HEK293 (cell line): ENCODE measurements around the gene ZBTB38.
A peak's percentile ranks its signal among the peaks of the same experiment; 100 is the strongest.

Source experiments
- BCL11A ChIP-seq: fragments of 450-650 bp; formaldehyde crosslinking; IDR thresholded peaks from 2 replicates; pipeline ENCODE4 v1.5.1; 2016; ENCODE audit warnings: low read depth, missing biosample characterization, missing genetic modification characterization
- CTCF ChIP-seq: fragments of 450-650 bp; formaldehyde crosslinking; IDR thresholded peaks from 2 replicates; pipeline ENCODE4 v1.5.1; 2016; ENCODE audit warnings: missing biosample characterization, missing genetic modification characterization
- FEZF1 ChIP-seq: fragments of 450-650 bp; formaldehyde crosslinking; IDR thresholded peaks from 2 replicates; pipeline ENCODE4 v1.5.1; 2016; ENCODE audit warnings: missing biosample characterization, missing genetic modification characterization
- GLI2 ChIP-seq: fragments of 450-650 bp; formaldehyde crosslinking; IDR thresholded peaks from 2 replicates; pipeline ENCODE4; 2017; ENCODE audit warnings: missing biosample characterization, missing genetic modification characterization, low read depth, borderline replicate concordance
- GLIS1 ChIP-seq: fragments of 450-650 bp; formaldehyde crosslinking; IDR thresholded peaks from 2 replicates; pipeline ENCODE4 v1.5.1; 2016; ENCODE audit warnings: missing biosample characterization, missing genetic modification characterization
- KLF1 ChIP-seq: fragments of 450-650 bp; formaldehyde crosslinking; IDR thresholded peaks from 2 replicates; pipeline ENCODE4 v1.5.1; 2016; ENCODE audit warnings: missing biosample characterization, missing genetic modification characterization
- KLF10 ChIP-seq: fragments of 450-650 bp; IDR thresholded peaks from 2 replicates; pipeline ENCODE4 v1.5.1; 2018; ENCODE audit warnings: missing biosample characterization, mild to moderate bottlenecking, missing genetic modification characterization
- OSR2 ChIP-seq: fragments of 450-650 bp; formaldehyde crosslinking; IDR thresholded peaks from 2 replicates; pipeline ENCODE4 v1.5.1; 2016; ENCODE audit warnings: missing biosample characterization, missing genetic modification characterization
- PRDM1 ChIP-seq: fragments of 450-650 bp; formaldehyde crosslinking; IDR thresholded peaks from 2 replicates; pipeline ENCODE4; 2016; ENCODE audit warnings: missing biosample characterization, missing genetic modification characterization
- SETDB1 ChIP-seq: IDR thresholded peaks from one replicate; pipeline ENCODE4 v1.6.1; 2017; ENCODE audit warnings: mild to moderate bottlenecking, low read length, moderate library complexity, mixed read lengths; ENCODE audit not compliant: insufficient read length
- TCF7L2 ChIP-seq: IDR thresholded peaks from 2 replicates; pipeline ENCODE4 v1.6.1; 2011; ENCODE audit warnings: low read depth, mild to moderate bottlenecking, inconsistent platforms, low read length, moderate library complexity, borderline replicate concordance
- ZBTB20 ChIP-seq: fragments of 450-650 bp; formaldehyde crosslinking; IDR thresholded peaks from 2 replicates; pipeline ENCODE4 v1.5.1; 2016; ENCODE audit warnings: missing biosample characterization, missing genetic modification characterization
- ZBTB8A ChIP-seq: fragments of 450-650 bp; formaldehyde crosslinking; IDR thresholded peaks from 2 replicates; pipeline ENCODE4 v1.5.1; 2016; ENCODE audit warnings: missing biosample characterization, missing genetic modification characterization
- ZEB2 ChIP-seq: fragments of 450-650 bp; formaldehyde crosslinking; IDR thresholded peaks from 2 replicates; pipeline ENCODE4 v1.5.1; 2016; ENCODE audit warnings: missing biosample characterization, missing genetic modification characterization
- ZFP3 ChIP-seq: fragments of 450-650 bp; formaldehyde crosslinking; IDR thresholded peaks from 2 replicates; pipeline ENCODE4 v1.5.1; 2016; ENCODE audit warnings: low read depth, missing biosample characterization, missing genetic modification characterization
- ZNF146 ChIP-seq: fragments of 450-650 bp; formaldehyde crosslinking; IDR thresholded peaks from 2 replicates; pipeline ENCODE4 v1.5.1; 2016; ENCODE audit warnings: missing biosample characterization, missing genetic modification characterization
- ZNF148 ChIP-seq: fragments of 450-650 bp; formaldehyde crosslinking; IDR thresholded peaks from 2 replicates; pipeline ENCODE4 v1.5.0; 2017; ENCODE audit warnings: missing biosample characterization, missing genetic modification characterization, borderline replicate concordance
- ZNF16 ChIP-seq: fragments of 450-650 bp; formaldehyde crosslinking; IDR thresholded peaks from 2 replicates; pipeline ENCODE4 v1.5.1; 2016; ENCODE audit warnings: low read depth, missing biosample characterization, missing genetic modification characterization
- ZNF169 ChIP-seq: fragments of 450-650 bp; formaldehyde crosslinking; IDR thresholded peaks from 2 replicates; pipeline ENCODE4 v1.5.1; 2016; ENCODE audit warnings: missing biosample characterization, missing genetic modification characterization
- ZNF2 ChIP-seq: fragments of 450-650 bp; formaldehyde crosslinking; IDR thresholded peaks from 2 replicates; pipeline ENCODE4 v1.5.1; 2016; ENCODE audit warnings: missing biosample characterization, missing genetic modification characterization
- ZNF280D ChIP-seq: fragments of 450-650 bp; formaldehyde crosslinking; IDR thresholded peaks from 2 replicates; pipeline ENCODE4 v1.5.1; 2016; ENCODE audit warnings: missing biosample characterization, missing genetic modification characterization
- ZNF324 ChIP-seq: fragments of 450-650 bp; formaldehyde crosslinking; IDR thresholded peaks from 2 replicates; pipeline ENCODE4 v1.5.1; 2016; ENCODE audit warnings: missing biosample characterization, missing genetic modification characterization
- ZNF335 ChIP-seq: fragments of 450-650 bp; formaldehyde crosslinking; conservative IDR thresholded peaks from 2 replicates; pipeline ENCODE4 v1.5.1; 2016; ENCODE audit warnings: missing biosample characterization, missing genetic modification characterization
- ZNF571 ChIP-seq: fragments of 450-650 bp; formaldehyde crosslinking; IDR thresholded peaks from 2 replicates; pipeline ENCODE4 v1.5.0; 2017; ENCODE audit warnings: missing biosample characterization, missing genetic modification characterization
- ZNF580 ChIP-seq: fragments of 450-650 bp; formaldehyde crosslinking; IDR thresholded peaks from 2 replicates; pipeline ENCODE4 v1.5.1; 2016; ENCODE audit warnings: missing biosample characterization, missing genetic modification characterization
- ZNF600 ChIP-seq: fragments of 450-650 bp; formaldehyde crosslinking; IDR thresholded peaks from 2 replicates; pipeline ENCODE4 v1.5.1; 2016; ENCODE audit warnings: missing biosample characterization, missing genetic modification characterization
- ZNF624 ChIP-seq: fragments of 450-650 bp; formaldehyde crosslinking; IDR thresholded peaks from 2 replicates; pipeline ENCODE4 v1.5.1; 2017; ENCODE audit warnings: missing biosample characterization, missing genetic modification characterization
- ZNF692 ChIP-seq: fragments of 450-650 bp; formaldehyde crosslinking; IDR thresholded peaks from 2 replicates; pipeline ENCODE4 v1.5.1; 2016; ENCODE audit warnings: missing biosample characterization, missing genetic modification characterization
- ZNF707 ChIP-seq: fragments of 450-650 bp; formaldehyde crosslinking; IDR thresholded peaks from 2 replicates; pipeline ENCODE4 v1.5.1; 2016; ENCODE audit warnings: missing biosample characterization, missing genetic modification characterization
- ZNF747 ChIP-seq: fragments of 450-650 bp; formaldehyde crosslinking; IDR thresholded peaks from 2 replicates; pipeline ENCODE4 v1.5.1; 2016; ENCODE audit warnings: missing biosample characterization, missing genetic modification characterization
- ZNF776 ChIP-seq: fragments of 450-650 bp; formaldehyde crosslinking; IDR thresholded peaks from 2 replicates; pipeline ENCODE4 v1.5.0; 2017; ENCODE audit warnings: missing biosample characterization, missing genetic modification characterization, borderline replicate concordance
- ZXDB ChIP-seq: fragments of 450-650 bp; formaldehyde crosslinking; IDR thresholded peaks from 2 replicates; pipeline ENCODE4 v1.5.1; 2016; ENCODE audit warnings: missing biosample characterization, missing genetic modification characterization

The ZBTB38 gene

GRCh38 chr3:141402476-141403171 lies 34.3 kb downstream of the ZBTB38 start (continued):
- TF ChIP-seq ZNF280D (tag by site-specific recombination): no peak
- no peak for TF ChIP-seq SETDB1
- no peak for TF ChIP-seq ZNF747 (tag by site-specific recombination)
- TF ChIP-seq ZNF600 (tag by site-specific recombination): peak; percentile 36; the same call in 1 of the 2 replicates
- peak; percentile 89 for TF ChIP-seq ZXDB (tag by site-specific recombination)
- TF ChIP-seq CTCF (tag by site-specific recombination): no peak
- peak; percentile 32; the same call in 1 of the 2 replicates for TF ChIP-seq ZEB2
- no peak for TF ChIP-seq PRDM1 (tag by site-specific recombination)
- peak; percentile 15; the same call in 1 of the 2 replicates for TF ChIP-seq KLF10
- no peak for TF ChIP-seq ZNF148 (tag by site-specific recombination)
- no peak for TF ChIP-seq ZNF2 (tag by site-specific recombination)
- TF ChIP-seq GLI2 (tag by site-specific recombination): no peak
- TF ChIP-seq ZNF324 (tag by site-specific recombination): no peak
- no peak for TF ChIP-seq ZNF169
- peak; percentile 75 for TF ChIP-seq ZBTB20 (tag by site-specific recombination)
- TF ChIP-seq KLF1 (tag by site-specific recombination): 0 out of 2 replicates have a peak, but pooled peaks have one; percentile 17
- TF ChIP-seq ZNF16 (tag by site-specific recombination): no peak
- TF ChIP-seq GLIS1: peak; percentile 61
- TF ChIP-seq ZNF692 (tag by site-specific recombination): no peak
- TF ChIP-seq OSR2: peak; percentile 85
- no peak for TF ChIP-seq BCL11A
- TF ChIP-seq ZNF571 (tag by site-specific recombination): no peak
- TF ChIP-seq ZNF707 (tag by site-specific recombination): no peak
- no peak for TF ChIP-seq ZFP3 (tag by site-specific recombination)
- no peak for TF ChIP-seq ZNF146 (tag by site-specific recombination)
- no peak for TF ChIP-seq ZNF776
- TF ChIP-seq TCF7L2: no peak
- peak; percentile 42 for TF ChIP-seq ZNF335 (tag by site-specific recombination)
- TF ChIP-seq FEZF1: peak; percentile 95
- no peak for TF ChIP-seq ZNF580 (tag by site-specific recombination)
- no peak for TF ChIP-seq ZNF624 (tag by site-specific recombination)
- peak; percentile 86 for TF ChIP-seq ZBTB8A (tag by site-specific recombination)
- TF ChIP-seq, all 188 proteins: peak for 27
